GM12864 (cell line): ENCODE measurements around the gene FN3K.
"Not testable (repeated sequence)": the region's sequence is repeated elsewhere in the genome, so short reads cannot be mapped to it uniquely, and the experiment has no call there.

Source experiments
- DNase-seq: peaks from one replicate; pipeline ENCODE4 v3.0.0-alpha.2; 2011; ENCODE audit warnings: low read depth
- H3K4me3 ChIP-seq: 2 replicates; pipeline ENCODE4 v1.5.1; 2011; ENCODE audit warnings: mild to moderate bottlenecking, low read depth, low read length, control low read depth
- TF ChIP-seq, protein P1 (sequence below): IDR thresholded peaks from 2 replicates; pipeline ENCODE4 v1.5.1; 2011; ENCODE audit warnings: low read depth, mild to moderate bottlenecking, moderate library complexity, low read length, control low read depth, inconsistent platforms; ENCODE audit errors: missing control alignments

FN3K gene

DNA sequence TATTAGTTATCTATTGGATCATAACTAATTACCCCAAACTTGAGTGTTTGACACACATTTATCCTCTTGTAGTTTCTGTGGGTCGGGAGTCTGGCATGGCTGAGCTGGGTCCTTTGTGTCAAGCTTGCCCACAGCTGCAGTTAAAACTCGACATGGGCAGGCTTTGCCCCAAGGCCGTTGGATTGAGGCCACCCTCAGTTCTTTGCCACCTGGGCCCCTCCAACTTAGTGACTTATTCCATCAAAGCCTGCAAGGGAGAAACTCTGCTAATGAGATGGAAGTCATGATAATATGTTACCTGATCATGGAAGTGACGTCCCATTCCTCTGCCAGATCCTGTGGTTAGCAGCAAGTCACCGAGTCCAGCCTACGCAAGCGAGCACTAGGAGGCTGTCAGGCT lies 33.6 kb downstream of the FN3K start:
- no peak for DNase-seq
- H3K4me3 ChIP-seq: no peak overlapping the region
- TF ChIP-seq, protein P1, sequence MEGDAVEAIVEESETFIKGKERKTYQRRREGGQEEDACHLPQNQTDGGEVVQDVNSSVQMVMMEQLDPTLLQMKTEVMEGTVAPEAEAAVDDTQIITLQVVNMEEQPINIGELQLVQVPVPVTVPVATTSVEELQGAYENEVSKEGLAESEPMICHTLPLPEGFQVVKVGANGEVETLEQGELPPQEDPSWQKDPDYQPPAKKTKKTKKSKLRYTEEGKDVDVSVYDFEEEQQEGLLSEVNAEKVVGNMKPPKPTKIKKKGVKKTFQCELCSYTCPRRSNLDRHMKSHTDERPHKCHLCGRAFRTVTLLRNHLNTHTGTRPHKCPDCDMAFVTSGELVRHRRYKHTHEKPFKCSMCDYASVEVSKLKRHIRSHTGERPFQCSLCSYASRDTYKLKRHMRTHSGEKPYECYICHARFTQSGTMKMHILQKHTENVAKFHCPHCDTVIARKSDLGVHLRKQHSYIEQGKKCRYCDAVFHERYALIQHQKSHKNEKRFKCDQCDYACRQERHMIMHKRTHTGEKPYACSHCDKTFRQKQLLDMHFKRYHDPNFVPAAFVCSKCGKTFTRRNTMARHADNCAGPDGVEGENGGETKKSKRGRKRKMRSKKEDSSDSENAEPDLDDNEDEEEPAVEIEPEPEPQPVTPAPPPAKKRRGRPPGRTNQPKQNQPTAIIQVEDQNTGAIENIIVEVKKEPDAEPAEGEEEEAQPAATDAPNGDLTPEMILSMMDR: no peak

DNA sequence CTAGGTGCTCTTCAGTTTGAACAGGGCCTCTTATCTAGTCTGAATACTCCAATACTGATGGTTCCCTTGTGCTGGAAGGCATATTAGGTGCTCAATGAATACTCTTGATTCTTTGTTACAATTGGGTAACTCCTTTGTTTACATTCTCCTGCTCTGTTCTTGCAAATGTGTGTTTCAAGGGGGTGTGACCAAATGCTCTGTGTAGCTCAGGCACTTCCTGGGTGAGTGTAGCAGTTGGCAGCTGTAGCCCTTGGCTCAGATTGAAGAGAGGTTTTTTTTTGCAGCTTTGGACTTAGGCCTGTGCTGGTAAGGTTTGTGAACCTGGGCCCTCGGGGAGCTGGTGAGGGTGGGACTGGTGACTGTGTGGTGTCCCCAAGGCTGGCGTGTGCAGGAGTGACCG lies 36.6 kb downstream of the FN3K start:
- DNase-seq: no peak
- H3K4me3 ChIP-seq: no peak overlapping the region
- TF ChIP-seq, protein P1: no peak

DNA sequence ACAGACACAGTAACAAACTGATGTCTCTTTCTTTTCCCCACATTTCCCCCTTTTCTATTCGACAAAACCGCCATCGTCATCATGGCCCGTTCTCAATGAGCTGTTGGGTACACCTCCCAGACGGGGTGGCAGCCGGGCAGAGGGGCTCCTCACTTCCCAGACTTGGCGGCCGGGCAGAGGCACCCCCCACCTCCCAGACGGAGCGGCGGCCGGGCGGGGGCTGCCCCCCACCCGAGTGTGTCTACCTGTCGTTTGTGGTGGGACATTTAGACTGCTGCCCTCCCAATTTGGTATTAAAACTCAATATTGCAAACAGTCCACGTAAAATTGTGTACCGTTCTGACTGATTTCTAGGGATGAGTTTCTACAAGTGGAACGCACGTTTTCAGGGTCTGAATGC lies 39.0 kb downstream of the FN3K start:
- DNase-seq: not testable (repeated sequence)

DNA sequence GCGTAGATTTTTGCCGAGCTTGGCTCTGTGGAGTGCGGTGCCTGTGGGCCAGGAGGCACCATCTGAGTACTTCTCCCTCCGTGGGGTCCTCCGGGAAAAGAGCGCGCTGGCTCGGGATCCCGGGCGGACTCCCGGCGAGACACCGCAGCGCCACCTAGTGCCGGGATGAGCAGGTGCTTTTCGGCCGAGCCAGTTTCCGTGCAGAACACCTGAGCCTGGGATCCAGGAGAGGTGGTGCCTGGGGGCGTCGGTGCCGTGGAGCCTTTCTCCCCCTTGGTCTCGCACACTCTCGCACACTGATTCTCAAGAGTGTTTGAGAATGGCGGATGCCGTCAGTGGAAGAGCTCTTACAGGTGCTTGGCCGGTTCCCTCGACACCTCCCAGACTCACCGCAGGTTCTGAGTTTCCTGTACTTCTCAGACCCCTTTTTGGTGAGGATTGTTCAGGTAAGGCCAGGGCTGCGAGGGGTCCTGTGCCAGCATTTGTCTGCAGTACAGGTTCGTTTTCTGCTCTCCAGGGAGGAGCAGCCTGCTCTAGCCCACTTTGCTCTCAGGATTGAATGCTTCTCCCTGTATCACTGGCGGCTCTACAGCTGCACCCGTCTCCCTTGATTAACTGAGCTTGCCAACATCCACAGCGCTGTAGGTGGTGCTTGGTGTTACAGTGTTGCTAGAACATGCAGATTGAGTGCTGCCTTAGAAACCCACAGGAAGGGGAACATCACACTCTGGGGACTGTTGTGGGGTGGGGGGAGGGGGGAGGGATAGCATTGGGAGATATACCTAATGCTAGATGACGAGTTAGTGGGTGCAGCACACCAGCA lies 39.8 kb downstream of the FN3K start:
- TF ChIP-seq, protein P1: peak; percentile 72
- no peak overlapping the region for H3K4me3 ChIP-seq
- DNase-seq: no peak

More for the DNA sequence above, 39.0 kb downstream of the FN3K start:
- H3K4me3 ChIP-seq: not testable (repeated sequence)

DNA sequence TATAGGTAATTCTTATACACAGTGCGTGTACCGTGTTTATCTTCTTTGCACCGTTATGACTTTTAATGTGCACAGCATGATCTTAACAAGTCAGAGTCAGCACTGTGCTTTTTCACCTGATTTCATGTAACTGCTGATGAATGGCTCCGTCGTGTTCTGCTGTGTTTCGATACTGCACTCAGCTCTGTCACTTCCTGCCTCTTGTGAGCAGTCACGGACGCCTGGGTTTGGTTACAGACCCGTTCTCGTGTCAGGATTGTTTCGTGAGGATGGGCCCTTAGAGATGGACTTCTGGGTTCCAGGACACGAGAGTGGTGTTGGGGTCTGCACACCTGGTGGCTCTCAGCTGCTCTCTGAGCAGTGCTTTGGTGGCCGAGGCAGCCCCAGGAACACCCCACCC lies 41.0 kb downstream of the FN3K start:
- DNase-seq: no peak
- H3K4me3 ChIP-seq: no peak overlapping the region
- TF ChIP-seq, protein P1: no peak

DNA sequence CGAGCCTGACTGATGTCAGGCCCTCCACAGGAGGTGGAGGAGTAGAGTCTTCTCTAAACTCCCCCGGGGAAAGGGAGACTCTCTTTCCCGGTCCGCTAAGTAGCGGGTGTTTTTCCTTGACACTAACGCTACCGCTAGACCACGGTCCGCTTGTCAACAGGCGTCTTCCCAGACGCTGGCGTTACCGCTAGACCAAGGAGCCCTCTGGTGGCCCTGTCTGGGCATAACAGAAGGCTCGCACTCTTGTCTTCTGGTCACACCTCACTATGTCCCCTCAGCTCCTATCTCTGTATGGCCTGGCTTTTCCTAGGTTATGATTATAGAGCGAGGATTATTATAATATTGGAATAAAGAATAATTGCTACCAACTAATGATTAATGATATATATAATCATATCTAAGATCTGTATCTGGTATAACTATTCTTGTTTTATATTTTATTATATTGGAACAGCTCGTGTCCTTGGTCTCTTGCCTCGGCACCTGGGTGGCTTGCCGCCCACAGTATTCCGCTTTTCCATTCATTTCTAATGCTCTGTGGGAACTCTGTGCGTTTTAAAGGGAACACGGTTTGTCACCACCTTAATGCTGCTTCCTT lies 42.5 kb downstream of the FN3K start:
- not testable (repeated sequence) for H3K4me3 ChIP-seq, DNase-seq
- TF ChIP-seq, protein P1: peak; percentile 22

DNA sequence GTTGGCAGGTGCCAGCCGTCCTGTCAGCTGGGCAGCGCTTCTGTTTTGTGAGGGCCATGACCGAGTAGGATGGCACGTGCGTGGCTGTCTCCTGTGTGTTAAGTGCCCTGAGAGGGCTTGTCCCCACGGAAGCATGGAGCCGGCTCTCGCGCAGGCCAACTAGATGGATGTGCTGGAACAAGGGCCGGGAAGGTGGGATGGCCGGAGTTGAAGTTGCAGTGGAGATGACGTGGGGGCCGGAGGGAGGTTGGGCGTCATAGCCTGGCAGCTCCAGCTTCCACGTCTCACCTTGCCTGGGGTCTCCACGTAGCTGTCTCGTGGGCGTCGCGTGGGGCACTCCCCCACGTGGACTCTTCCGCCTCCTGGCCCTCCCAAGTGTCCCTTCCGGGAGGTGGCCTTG lies 44.1 kb downstream of the FN3K start:
- H3K4me3 ChIP-seq: no peak overlapping the region
- DNase-seq: no peak
- TF ChIP-seq, protein P1: no peak
